Astrocyte (in vitro differentiated cells and primary cell): ENCODE results near the gene NR6A1.

Experiments
- EZH2 ChIP-seq: IDR thresholded peaks from 2 replicates; pipeline ENCODE4 v1.6.1; 2012; ENCODE audit warnings: mild to moderate bottlenecking, low read length, inconsistent platforms; ENCODE audit not compliant: insufficient read depth
- TF ChIP-seq, protein P1 (sequence below): IDR thresholded peaks from 2 replicates; pipeline ENCODE4 v1.5.1; 2011; ENCODE audit warnings: low read depth, mild to moderate bottlenecking, inconsistent platforms, low read length, moderate library complexity; ENCODE audit not compliant: insufficient read depth

GRCh38 chr9:124659099-124659659 is 111.9 kb downstream of the NR6A1 start:
- TF ChIP-seq, protein P1, sequence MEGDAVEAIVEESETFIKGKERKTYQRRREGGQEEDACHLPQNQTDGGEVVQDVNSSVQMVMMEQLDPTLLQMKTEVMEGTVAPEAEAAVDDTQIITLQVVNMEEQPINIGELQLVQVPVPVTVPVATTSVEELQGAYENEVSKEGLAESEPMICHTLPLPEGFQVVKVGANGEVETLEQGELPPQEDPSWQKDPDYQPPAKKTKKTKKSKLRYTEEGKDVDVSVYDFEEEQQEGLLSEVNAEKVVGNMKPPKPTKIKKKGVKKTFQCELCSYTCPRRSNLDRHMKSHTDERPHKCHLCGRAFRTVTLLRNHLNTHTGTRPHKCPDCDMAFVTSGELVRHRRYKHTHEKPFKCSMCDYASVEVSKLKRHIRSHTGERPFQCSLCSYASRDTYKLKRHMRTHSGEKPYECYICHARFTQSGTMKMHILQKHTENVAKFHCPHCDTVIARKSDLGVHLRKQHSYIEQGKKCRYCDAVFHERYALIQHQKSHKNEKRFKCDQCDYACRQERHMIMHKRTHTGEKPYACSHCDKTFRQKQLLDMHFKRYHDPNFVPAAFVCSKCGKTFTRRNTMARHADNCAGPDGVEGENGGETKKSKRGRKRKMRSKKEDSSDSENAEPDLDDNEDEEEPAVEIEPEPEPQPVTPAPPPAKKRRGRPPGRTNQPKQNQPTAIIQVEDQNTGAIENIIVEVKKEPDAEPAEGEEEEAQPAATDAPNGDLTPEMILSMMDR = no peak
- no peak for TF ChIP-seq EZH2
